Measurements from ENCODE around the gene DNAJC1.
"Not testable (repeated sequence)": the region's sequence is repeated elsewhere in the genome, so short reads cannot be mapped to it uniquely, and the experiment has no call there.

The DNAJC1 gene

GRCh38 chr10:21724020-21724589, 279.4 kb downstream of the DNAJC1 start:
- no peak for DNase-seq

- DNase-seq = no peak
These were observed 281.3 kb downstream of the DNAJC1 start for GRCh38 chr10:21722209-21722608.

GRCh38 chr10:21721000-21721665, 282.4 kb downstream of the DNAJC1 start:
- no peak for DNase-seq

GRCh38 chr10:21720090-21720489, 283.4 kb downstream of the DNAJC1 start:
- DNase-seq = no peak

GRCh38 chr10:21719502-21719901, 284.0 kb downstream of the DNAJC1 start:
- no peak for DNase-seq

GRCh38 chr10:21717437-21718054, 286.0 kb downstream of the DNAJC1 start:
- DNase-seq = not testable (repeated sequence)

- DNase-seq = no peak
These were observed 287.9 kb downstream of the DNAJC1 start for GRCh38 chr10:21715531-21716195.

- no peak for DNase-seq
These were observed 290.6 kb downstream of the DNAJC1 start for GRCh38 chr10:21712975-21713374.

- no peak for DNase-seq
These were observed 296.0 kb downstream of the DNAJC1 start for GRCh38 chr10:21707498-21707897.
